Testis (tissue), 3 donors: ENCODE data around the gene FMNL2. TPM values are rescaled to one million over a fixed set of nuclear protein-coding genes. Genes with fewer than 3 reads are reported as not detected.

Experiments used
- DNase-seq: peaks from one replicate; pipeline ENCODE4 v3.0.0-alpha.2; 2019
- H3K27ac ChIP-seq, 2 donors: fragments of 200-600 bp; sonication (generic); one replicate each; pipeline ENCODE4 v1.5.1; 2019
- H3K27me3 ChIP-seq: fragments of 200-600 bp; sonication (generic); one replicate; pipeline ENCODE4 v1.5.1; 2019
- H3K36me3 ChIP-seq: fragments of 200-600 bp; sonication (generic); one replicate; pipeline ENCODE4 v1.5.1; 2017; ENCODE audit warnings: low read depth; ENCODE audit errors: missing control alignments
- H3K4me1 ChIP-seq: fragments of 200-600 bp; sonication (generic); one replicate; pipeline ENCODE4 v1.5.1; 2019
- H3K4me3 ChIP-seq, 2 donors: fragments of 200-600 bp; sonication (generic); one replicate each; pipeline ENCODE4 v1.5.1; 2017 to 2019
- H3K9me3 ChIP-seq: fragments of 200-600 bp; sonication (generic); one replicate; pipeline ENCODE4 v1.5.1; 2017
- POLR2A ChIP-seq: fragments of 450-650 bp; IDR thresholded peaks from one replicate; pipeline ENCODE4 v1.6.1; 2017; ENCODE audit warnings: antibody characterized with exemption, mild to moderate bottlenecking, moderate library complexity
- WGBS, 2 donors: methylation state at CpG; one replicate each; pipeline ENCODE4 v1.1.5; 2018; 5-methylcytosine and 5-hydroxymethylcytosine counted together
- intact Hi-C: fragments of 100-400 bp; cut with DNase I; formaldehyde crosslinking; loops from one replicate; pipeline ENCODE4 v1.15.1; 2023; ENCODE audit warnings: low total_unique reads
- polyA plus RNA-seq: library from polyadenylated mRNA; stranded (reverse); fragments of 350-450 nt; fragmentation: Illumina TruSeq; extraction: RNeasy Lipid Tissue Mini Kit (QIAGEN cat#74804); gene quantifications from one replicate; pipeline ENCODE4 v1.2.3, GENCODE V29; 2014; ENCODE audit warnings: low read depth, low replicate concordance; ENCODE audit not compliant: insufficient read depth
- total RNA-seq, 2 donors: library from RNA; depleted of rRNA; stranded (reverse); fragments of >200 nt; gene quantifications; one replicate each; pipeline ENCODE4 v1.2.3, GENCODE V29; 2016
- TF ChIP-seq, protein P1 (sequence below), 3 experiments: fragments of 450-650 bp in 2 of 3; fragments of 200-600 bp in 1 of 3; sonication (generic) in 1 of 3; IDR thresholded peaks; one replicate each; pipeline ENCODE4 v1.5.1; 2016 to 2019; ENCODE audit warnings: antibody characterized with exemption in 3 of 3, mild to moderate bottlenecking in 2 of 3, moderate library complexity in 1 of 3

The FMNL2 gene
- total and polyA plus RNA-seq, 3 donors from 2014 or later: 15.4 to 19.8 (median 16.8) TPM

DNA sequence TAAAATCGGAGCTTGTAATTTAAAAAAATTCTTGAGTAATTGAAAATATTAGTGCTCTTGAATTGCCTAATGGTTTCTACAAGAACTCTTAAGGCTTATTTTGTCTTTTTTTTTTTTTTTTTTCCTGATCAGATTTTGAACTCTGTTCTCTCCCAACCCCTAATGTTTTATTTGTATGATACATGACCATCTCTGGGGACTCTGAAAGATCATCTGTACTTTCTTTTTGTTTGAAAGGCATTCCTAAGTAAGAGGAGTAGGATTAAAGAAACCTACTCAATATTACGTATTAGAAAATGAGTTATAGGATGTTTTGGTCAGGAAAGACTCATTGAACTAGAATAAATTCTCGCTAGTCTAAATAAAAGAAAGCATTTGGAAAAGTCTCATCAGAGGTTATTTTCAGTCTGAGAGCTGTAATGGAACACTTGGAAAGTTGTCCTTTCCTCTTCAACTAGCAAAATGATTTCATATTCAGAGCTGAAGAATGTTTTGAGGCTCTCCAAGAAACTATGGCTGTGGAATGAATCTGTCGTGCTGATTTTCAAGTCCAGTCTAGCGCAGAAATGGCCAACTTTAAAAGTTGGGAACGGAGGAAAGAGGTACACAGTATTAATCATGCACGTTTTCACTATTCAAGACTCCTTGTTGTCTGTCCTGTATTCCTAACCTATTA, 199.6 kb downstream of the FMNL2 start:
- Histone ChIP-seq H3K9me3 (no peaks in the 10 kb centered on the region), H3K4me3 (no peak overlapping the region), H3K36me3 (no peaks in the 10 kb centered on the region), H3K27me3 (no peaks in the 10 kb centered on the region), H3K27ac (peak overlapping the region in 1 of 2 donors; percentile 15), H3K4me1 (peaks cover 3% of the 10 kb centered on the region)
- intact Hi-C loops: no loop called here
- no peak for TF ChIP-seq POLR2A
- TF ChIP-seq, protein P1, sequence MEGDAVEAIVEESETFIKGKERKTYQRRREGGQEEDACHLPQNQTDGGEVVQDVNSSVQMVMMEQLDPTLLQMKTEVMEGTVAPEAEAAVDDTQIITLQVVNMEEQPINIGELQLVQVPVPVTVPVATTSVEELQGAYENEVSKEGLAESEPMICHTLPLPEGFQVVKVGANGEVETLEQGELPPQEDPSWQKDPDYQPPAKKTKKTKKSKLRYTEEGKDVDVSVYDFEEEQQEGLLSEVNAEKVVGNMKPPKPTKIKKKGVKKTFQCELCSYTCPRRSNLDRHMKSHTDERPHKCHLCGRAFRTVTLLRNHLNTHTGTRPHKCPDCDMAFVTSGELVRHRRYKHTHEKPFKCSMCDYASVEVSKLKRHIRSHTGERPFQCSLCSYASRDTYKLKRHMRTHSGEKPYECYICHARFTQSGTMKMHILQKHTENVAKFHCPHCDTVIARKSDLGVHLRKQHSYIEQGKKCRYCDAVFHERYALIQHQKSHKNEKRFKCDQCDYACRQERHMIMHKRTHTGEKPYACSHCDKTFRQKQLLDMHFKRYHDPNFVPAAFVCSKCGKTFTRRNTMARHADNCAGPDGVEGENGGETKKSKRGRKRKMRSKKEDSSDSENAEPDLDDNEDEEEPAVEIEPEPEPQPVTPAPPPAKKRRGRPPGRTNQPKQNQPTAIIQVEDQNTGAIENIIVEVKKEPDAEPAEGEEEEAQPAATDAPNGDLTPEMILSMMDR (IDR thresholded peaks at IDR 0.05): no peak
- WGBS, 2 donors: 52 to 54% methylated on average over 7 of the region's 7 CpGs
- no peak for DNase-seq

DNA sequence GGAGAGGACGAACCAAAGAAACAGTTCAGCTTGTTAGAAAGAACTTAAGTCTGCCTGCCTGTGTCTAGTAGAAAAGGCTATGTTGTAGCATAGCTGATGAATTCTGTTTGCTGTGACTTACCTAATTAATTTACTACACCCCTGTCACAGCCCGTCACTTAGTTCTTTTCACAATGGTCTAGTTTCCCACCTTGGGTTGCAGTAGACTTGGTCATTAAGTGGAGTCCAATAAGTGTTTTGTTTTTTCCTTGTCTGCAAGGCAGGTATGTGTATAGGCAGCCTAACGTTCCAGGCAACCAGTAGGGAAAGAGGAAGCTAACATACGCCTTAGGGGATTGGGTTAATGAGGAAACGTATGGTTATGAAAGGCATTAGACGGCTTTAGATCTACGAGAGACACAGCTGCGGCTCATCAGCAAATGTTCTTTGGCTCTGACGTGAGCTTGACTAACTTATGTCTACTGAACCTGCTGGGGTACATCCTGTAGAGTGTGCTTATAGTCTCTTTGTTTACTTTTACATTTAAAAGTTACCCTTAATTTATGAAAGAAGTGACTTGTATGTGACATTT, 202.2 kb downstream of the FMNL2 start:
- Histone ChIP-seq H3K4me1 (peaks cover 3% of the 10 kb centered on the region), H3K9me3 (no peaks in the 10 kb centered on the region), H3K27ac (no peak overlapping the region), H3K36me3 (no peaks in the 10 kb centered on the region), H3K27me3 (no peaks in the 10 kb centered on the region), H3K4me3 (no peak overlapping the region)
- intact Hi-C loops: no loop called here
- 67 to 85% methylated on average over 9 of the region's 9 CpGs for WGBS, 2 donors
- TF ChIP-seq, protein P1 (IDR thresholded peaks at IDR 0.05): no peak
- no peak for DNase-seq

DNA sequence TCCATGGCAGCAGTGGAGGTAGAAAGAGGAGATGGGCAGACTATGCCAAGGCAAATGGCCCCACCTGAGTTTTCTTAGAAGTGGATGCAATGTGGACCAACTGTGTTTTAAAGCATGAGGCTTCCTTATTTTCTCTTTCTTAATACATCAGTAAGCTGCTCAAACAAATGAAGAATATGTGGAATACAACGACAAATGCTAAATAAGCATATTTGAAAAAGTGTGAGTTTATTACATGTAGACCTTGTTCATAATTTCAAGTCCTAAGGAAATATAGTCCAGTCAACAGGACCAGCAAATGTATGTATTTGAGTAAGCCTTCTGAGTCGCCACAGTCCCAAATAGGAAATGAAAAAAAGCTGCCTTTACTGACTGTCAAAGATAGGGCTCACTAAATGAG, 204.4 kb downstream of the FMNL2 start:
- H3K4me1 ChIP-seq: peaks cover 11% of the 10 kb centered on the region
- TF ChIP-seq POLR2A: no peak
- TF ChIP-seq, protein P1 (IDR thresholded peaks at IDR 0.05): no peak
- no peaks in the 10 kb centered on the region for H3K9me3 ChIP-seq
- H3K4me3 ChIP-seq: no peak overlapping the region
- no peak overlapping the region for H3K27ac ChIP-seq
- 92 to 100% methylated on average over 2 of the region's 2 CpGs for WGBS, 2 donors
- DNase-seq: no peak
- no peaks in the 10 kb centered on the region for H3K36me3 ChIP-seq
- H3K27me3 ChIP-seq: no peaks in the 10 kb centered on the region
- intact Hi-C loops: no loop called here

DNA sequence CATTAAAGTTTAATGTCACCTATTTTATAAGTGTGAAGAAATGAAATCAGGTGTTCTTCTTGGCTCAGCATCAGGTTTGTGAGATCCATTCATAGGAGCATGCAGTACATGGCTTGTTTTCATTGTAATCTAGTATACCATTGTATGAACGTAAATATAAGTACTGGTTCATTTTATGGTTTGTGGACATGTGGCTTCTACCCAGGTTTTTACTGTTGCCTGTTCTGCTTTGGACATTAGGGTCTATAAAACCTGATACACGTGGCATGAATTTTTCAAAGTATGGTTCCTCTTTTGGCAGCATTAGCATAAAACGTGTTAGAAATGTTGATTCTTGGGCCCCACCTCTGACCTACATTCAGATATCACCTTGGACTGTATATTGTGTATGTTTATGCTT, 206.7 kb downstream of the FMNL2 start:
- no peaks in the 10 kb centered on the region for H3K9me3 ChIP-seq
- WGBS, 2 donors: 83 to 84% methylated on average over 3 of the region's 3 CpGs
- TF ChIP-seq, protein P1 (IDR thresholded peaks at IDR 0.05): no peak
- TF ChIP-seq POLR2A: no peak
- H3K4me1 ChIP-seq: peaks cover 23% of the 10 kb centered on the region
- H3K4me3 ChIP-seq: no peak overlapping the region
- DNase-seq: no peak
- no peaks in the 10 kb centered on the region for H3K36me3 ChIP-seq
- intact Hi-C loops: no loop called here
- H3K27ac ChIP-seq: no peak overlapping the region
- H3K27me3 ChIP-seq: no peaks in the 10 kb centered on the region
